Keratinocyte (primary cell): ENCODE results near the gene ZFYVE19. TPM values are rescaled to one million over a fixed set of nuclear protein-coding genes. Genes with fewer than 3 reads are reported as not detected.

Source experiments
- DNase-seq: peaks from one replicate; pipeline ENCODE4 v3.0.0-alpha.2; 2011; ENCODE audit warnings: low read depth, missing footprints, low spot score
- FAIRE-seq: peaks from 2 replicates; lab custom pipeline; 2011; peaks lifted over from hg19 to GRCh38; lab: Jason Lieb, UNC
- H2AFZ ChIP-seq: 2 replicates; pipeline ENCODE4 v1.6.0; 2012; ENCODE audit warnings: low read length, control low read depth, inconsistent platforms; ENCODE audit not compliant: control insufficient read depth
- H3K27ac ChIP-seq: 2 replicates; pipeline ENCODE4 v1.5.1; 2011; ENCODE audit warnings: low read length; ENCODE audit not compliant: control insufficient read depth, insufficient read depth
- H3K27me3 ChIP-seq: 3 replicates; pipeline ENCODE4 v1.6.0; 2011; ENCODE audit warnings: low read length; ENCODE audit not compliant: control insufficient read depth, insufficient read depth; ENCODE audit errors: extremely low read depth
- H3K36me3 ChIP-seq, 2 experiments: 2 replicates in 1 of 2; 3 replicates in 1 of 2; pipeline ENCODE4 v1.5.1; 2011; ENCODE audit warnings: low read length in 2 of 2, mild to moderate bottlenecking in 1 of 2; ENCODE audit not compliant: control insufficient read depth in 2 of 2, insufficient read depth in 2 of 2; ENCODE audit errors: extremely low read depth in 1 of 2
- H3K4me1 ChIP-seq: 3 replicates; pipeline ENCODE4 v1.5.1; 2011; ENCODE audit warnings: low read length; ENCODE audit not compliant: control insufficient read depth, insufficient read depth; ENCODE audit errors: extremely low read depth
- H3K4me2 ChIP-seq: 3 replicates; pipeline ENCODE4 v1.6.0; 2011; ENCODE audit warnings: low read depth, low read length; ENCODE audit not compliant: control insufficient read depth, insufficient read depth; ENCODE audit errors: extremely low read depth
- H3K4me3 ChIP-seq, 3 experiments: fragments of 200-600 bp in 1 of 3; sonication (generic) in 1 of 3; 2 replicates in 2 of 3; 3 replicates in 1 of 3; pipeline ENCODE4 v1.5.1; 2011 to 2016; ENCODE audit warnings: low read length in 3 of 3, mild to moderate bottlenecking in 3 of 3, control low read depth in 2 of 3, inconsistent platforms in 1 of 3, low read depth in 1 of 3, mixed read lengths in 1 of 3, mixed run types in 1 of 3, moderate library complexity in 1 of 3; ENCODE audit not compliant: control insufficient read depth in 2 of 3, insufficient read depth in 2 of 3; ENCODE audit errors: extremely low read depth in 1 of 3
- H3K79me2 ChIP-seq: 2 replicates; pipeline ENCODE4 v1.6.0; 2012; ENCODE audit warnings: low read length; ENCODE audit not compliant: control insufficient read depth, insufficient read depth
- H3K9ac ChIP-seq: 3 replicates; pipeline ENCODE4 v1.6.0; 2011; ENCODE audit warnings: low read length; ENCODE audit not compliant: control insufficient read depth, insufficient read depth; ENCODE audit errors: extremely low read depth
- H3K9me1 ChIP-seq: 3 replicates; pipeline ENCODE4 v1.6.0; 2011; ENCODE audit warnings: low read length; ENCODE audit not compliant: control insufficient read depth, insufficient read depth; ENCODE audit errors: extremely low read depth
- H3K9me3 ChIP-seq: 2 replicates; pipeline ENCODE4 v1.5.1; 2012; ENCODE audit warnings: low read depth, low read length; ENCODE audit not compliant: control insufficient read depth
- H4K20me1 ChIP-seq: 3 replicates; pipeline ENCODE4 v1.6.0; 2011; ENCODE audit warnings: low read length; ENCODE audit not compliant: control insufficient read depth, insufficient read depth; ENCODE audit errors: extremely low read depth
- CTCF ChIP-seq, 3 experiments: IDR thresholded peaks in 1 of 3; conservative IDR thresholded peaks in 1 of 3; optimal IDR thresholded peaks in 1 of 3; 2 replicates in 2 of 3; 3 replicates in 1 of 3; pipeline versions ENCODE3 to v1.5.1; 2011; ENCODE audit warnings: low read length in 3 of 3, mild to moderate bottlenecking in 3 of 3, moderate library complexity in 2 of 3, control low read depth in 1 of 3, inconsistent platforms in 1 of 3; ENCODE audit not compliant: insufficient read depth in 2 of 3; ENCODE audit errors: extremely low read depth in 1 of 3
- EZH2 ChIP-seq: IDR thresholded peaks from one replicate; pipeline ENCODE4 v1.6.1; 2012; ENCODE audit warnings: inconsistent platforms, mild to moderate bottlenecking, low read length, moderate library complexity
- dilution Hi-C: fragments of 300-500 bp; cut with MboI; formaldehyde crosslinking; loops from one replicate; pipeline ENCODE4 v1.7.0; 2020; ENCODE audit warnings: low sequenced_read_pairs; ENCODE audit not compliant: extremely low pct_ligation_motif_present
- polyA plus RNA-seq, 5 experiments: library from polyadenylated mRNA; depleted of rRNA in 3 of 5; stranded (reverse) in 3 of 5; stranded (forward) in 1 of 5; unstranded in 1 of 5; fragments of >200 nt; gene quantifications; 1 replicate in 1 of 5; 2 replicates in 3 of 5; 3 replicates in 1 of 5; pipeline versions ENCODE4 v1.2.1 to v1.2.3, GENCODE V29; 2011 to 2012; ENCODE audit warnings: missing spikeins in 2 of 5, low read depth in 1 of 5, low replicate concordance in 1 of 5

The ZFYVE19 gene
- polyA plus RNA-seq, 1 donor (not counting 4 experiments of a cell fraction or from before 2014, with no cell fraction given), result 19.0 TPM

- peaks cover 8 to 9% of the 10 kb centered on the region in 2 experiments for H3K36me3 ChIP-seq
- H3K4me3 ChIP-seq, result peak overlapping the region in 1 of 3 experiments; percentile 21
- FAIRE-seq (peak; percentile 62), DNase-seq (no peak)
- H3K9me3 ChIP-seq, result no peaks in the 10 kb centered on the region
- H3K4me1 ChIP-seq, result peaks cover 74% of the 10 kb centered on the region
- H2AFZ ChIP-seq, result no peak overlapping the region
- H4K20me1 ChIP-seq, result no peaks in the 10 kb centered on the region
- peaks cover 2% of the 10 kb centered on the region for H3K9me1 ChIP-seq
- no peaks in the 10 kb centered on the region for H3K27me3 ChIP-seq
- dilution Hi-C loops, result no loop called here
- H3K4me2 ChIP-seq, result peak overlapping the region; percentile 52
- no peaks in the 10 kb centered on the region for H3K79me2 ChIP-seq
- no peak overlapping the region for H3K27ac ChIP-seq
- TF ChIP-seq CTCF (optimal IDR thresholded peaks at IDR 0.05 in 1 of 3, IDR thresholded peaks at IDR 0.05 in 1 of 3, conservative IDR thresholded peaks at IDR 0.05 in 1 of 3; ENCODE audit: extremely low read depth in 1 of 3, insufficient read depth in 2 of 3, low read length in 3 of 3) (no peak), EZH2 (no peak)
- no peak overlapping the region for H3K9ac ChIP-seq
Measured at GRCh38 chr15:40766906-40767837, 39.7 kb upstream of the ZFYVE19 start.

GRCh38 chr15:40767838-40768500 lies 38.9 kb upstream of the ZFYVE19 start:
- H3K9me1 ChIP-seq, result peaks cover 2% of the 10 kb centered on the region
- no peak overlapping the region for H3K9ac ChIP-seq
- no peaks in the 10 kb centered on the region for H4K20me1 ChIP-seq
- H3K4me1 ChIP-seq, result peaks cover 71% of the 10 kb centered on the region
- no peak overlapping the region for H2AFZ ChIP-seq
- H3K9me3 ChIP-seq, result no peaks in the 10 kb centered on the region
- H3K36me3 ChIP-seq, result peaks cover 9 to 12% of the 10 kb centered on the region in 2 experiments
- no peaks in the 10 kb centered on the region for H3K27me3 ChIP-seq
- DNase-seq (no peak), FAIRE-seq (no peak)
- peak overlapping the region; percentile 91 for H3K27ac ChIP-seq
- TF ChIP-seq CTCF (optimal IDR thresholded peaks at IDR 0.05 in 1 of 3, IDR thresholded peaks at IDR 0.05 in 1 of 3, conservative IDR thresholded peaks at IDR 0.05 in 1 of 3; ENCODE audit: extremely low read depth in 1 of 3, insufficient read depth in 2 of 3, low read length in 3 of 3) (no peak), EZH2 (no peak)
- dilution Hi-C loops, result no loop called here
- H3K4me2 ChIP-seq, result no peak overlapping the region
- no peaks in the 10 kb centered on the region for H3K79me2 ChIP-seq
- H3K4me3 ChIP-seq, result no peak overlapping the region
